ENCODE data around the gene PDE10A.
"Not testable (repeated sequence)": the region's sequence is repeated elsewhere in the genome, so short reads cannot be mapped to it uniquely, and the experiment has no call there.

The PDE10A gene

GRCh38 chr6:165580136-165580535 is 82.9 kb downstream of the PDE10A start:
- no peak for DNase-seq

- DNase-seq: no peak
Measured at GRCh38 chr6:165579151-165579550, 83.9 kb downstream of the PDE10A start.

GRCh38 chr6:165577556-165577955 is 85.5 kb downstream of the PDE10A start:
- DNase-seq: no peak

GRCh38 chr6:165575158-165575549 is 87.9 kb downstream of the PDE10A start:
- no peak for DNase-seq

- DNase-seq: no peak
Measured at GRCh38 chr6:165574220-165575157, 88.6 kb downstream of the PDE10A start.

- DNase-seq: no peak
Measured at GRCh38 chr6:165573671-165574070, 89.4 kb downstream of the PDE10A start.

GRCh38 chr6:165571721-165572132 is 91.3 kb downstream of the PDE10A start:
- no peak for DNase-seq

GRCh38 chr6:165571068-165571682 is 91.9 kb downstream of the PDE10A start:
- no peak for DNase-seq

- no peak for DNase-seq
Measured at GRCh38 chr6:165568326-165568725, 94.7 kb downstream of the PDE10A start.

- DNase-seq: no peak
Measured at GRCh38 chr6:165566088-165566828, 96.8 kb downstream of the PDE10A start.

GRCh38 chr6:165562421-165563090 is 100.5 kb downstream of the PDE10A start:
- no peak for DNase-seq

GRCh38 chr6:165559632-165560031 is 103.4 kb downstream of the PDE10A start:
- no peak for DNase-seq

- DNase-seq: not testable (repeated sequence)
Measured at GRCh38 chr6:165558097-165558496, 104.9 kb downstream of the PDE10A start.

GRCh38 chr6:165557674-165558073 is 105.4 kb downstream of the PDE10A start:
- DNase-seq: no peak

- DNase-seq: no peak
Measured at GRCh38 chr6:165556116-165556843, 106.8 kb downstream of the PDE10A start.

GRCh38 chr6:165554644-165555043 is 108.4 kb downstream of the PDE10A start:
- not testable (repeated sequence) for DNase-seq

- no peak for DNase-seq
Measured at GRCh38 chr6:165552248-165552736, 110.7 kb downstream of the PDE10A start.

- DNase-seq: no peak
Measured at GRCh38 chr6:165551828-165552227, 111.2 kb downstream of the PDE10A start.

- no peak for DNase-seq
Measured at GRCh38 chr6:165548450-165548849, 114.6 kb downstream of the PDE10A start.

- no peak for DNase-seq
Measured at GRCh38 chr6:165545806-165546205, 117.2 kb downstream of the PDE10A start.

- no peak for DNase-seq
Measured at GRCh38 chr6:165543781-165544180, 119.3 kb downstream of the PDE10A start.

- DNase-seq: no peak
Measured at GRCh38 chr6:165536911-165537310, 126.1 kb downstream of the PDE10A start.

Measured in activated CD8-positive, alpha-beta memory T cell treated with anti-CD3 and anti-CD28 coated beads, Interleukin-2, amount 50 U/mL, for 48 hours (primary cell).